Testis (tissue), 2 donors: Measurements from ENCODE around the gene ALDH1A3.

Source experiments
- CTCF ChIP-seq, 3 experiments: fragments of 450-650 bp in 2 of 3; fragments of 200-600 bp in 1 of 3; sonication (generic) in 1 of 3; IDR thresholded peaks; one replicate each; pipeline ENCODE4 v1.5.1; 2016 to 2019; ENCODE audit warnings: antibody characterized with exemption in 3 of 3, mild to moderate bottlenecking in 2 of 3, moderate library complexity in 1 of 3
- POLR2A ChIP-seq: fragments of 450-650 bp; IDR thresholded peaks from one replicate; pipeline ENCODE4 v1.6.1; 2017; ENCODE audit warnings: antibody characterized with exemption, mild to moderate bottlenecking, moderate library complexity

GRCh38 chr15:100930306-100930848 is 50.7 kb downstream of the ALDH1A3 start:
- TF ChIP-seq CTCF (IDR thresholded peaks at IDR 0.05): no peak
- no peak for TF ChIP-seq POLR2A
